Measurements from ENCODE around the gene NEDD9.

NEDD9 gene

DNA sequence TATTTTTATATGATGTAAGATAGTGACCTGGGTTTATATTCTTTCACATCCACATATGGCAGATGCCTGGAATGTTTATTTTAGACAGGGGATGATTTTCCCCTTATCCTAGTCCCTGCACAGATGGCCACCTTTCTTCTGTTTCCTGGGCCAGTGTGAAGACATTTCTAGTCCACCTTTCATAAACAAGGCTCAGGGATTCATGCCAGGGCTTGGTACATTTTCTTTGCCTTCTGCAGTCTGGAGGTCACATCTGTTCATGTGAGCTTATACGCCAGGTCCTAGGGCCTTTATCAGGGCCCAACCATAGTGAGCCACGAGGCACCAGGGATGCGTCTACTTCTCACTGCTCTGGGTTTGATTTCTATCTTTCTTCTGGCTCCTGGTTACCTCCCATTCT is 82.9 kb downstream of the NEDD9 start:
- in situ Hi-C loops (cut with HindIII; ENCODE audit: low sequenced_read_pairs), result loop anchor here (25.0 kb wide), 1 partner anchor 338 kb away; no protein-coding TSS in a partner anchor

DNA sequence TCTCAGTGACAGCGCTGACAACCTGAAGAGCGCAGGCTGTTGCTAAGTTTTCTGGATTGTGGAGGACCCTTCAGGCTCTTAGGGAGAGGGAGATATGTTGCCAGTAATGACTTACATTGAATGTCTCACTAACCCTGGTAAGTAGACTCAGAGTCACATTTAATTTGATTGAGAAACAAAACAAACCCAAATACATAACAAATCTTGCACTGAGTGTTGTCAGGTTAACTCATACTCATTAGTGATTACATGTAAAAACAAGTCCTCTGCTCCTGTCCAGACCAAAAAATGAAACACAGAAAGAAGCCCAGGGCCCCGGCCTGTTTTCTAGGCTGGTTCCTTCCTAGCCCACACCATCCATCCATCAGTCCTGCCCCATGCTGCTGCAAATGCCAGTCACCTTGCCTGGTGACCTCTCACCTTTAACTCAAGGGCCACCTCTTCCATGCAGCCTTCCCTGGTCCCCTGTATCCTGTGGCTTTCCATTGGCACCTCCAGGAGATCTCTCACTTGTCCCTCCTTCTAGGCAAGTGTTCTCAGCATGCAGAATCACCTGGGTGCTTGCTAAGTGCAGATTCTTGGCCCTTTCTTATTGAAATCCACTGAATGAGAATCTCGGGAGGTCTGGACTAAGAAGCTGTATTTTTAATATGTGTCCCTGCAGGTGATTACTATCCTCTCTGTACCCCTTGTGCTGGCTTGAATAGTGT is 86.2 kb downstream of the NEDD9 start:
- in situ Hi-C loops (cut with HindIII; ENCODE audit: low sequenced_read_pairs), result loop anchor here (25.0 kb wide), 1 partner anchor 341 kb away; no protein-coding TSS in a partner anchor

DNA sequence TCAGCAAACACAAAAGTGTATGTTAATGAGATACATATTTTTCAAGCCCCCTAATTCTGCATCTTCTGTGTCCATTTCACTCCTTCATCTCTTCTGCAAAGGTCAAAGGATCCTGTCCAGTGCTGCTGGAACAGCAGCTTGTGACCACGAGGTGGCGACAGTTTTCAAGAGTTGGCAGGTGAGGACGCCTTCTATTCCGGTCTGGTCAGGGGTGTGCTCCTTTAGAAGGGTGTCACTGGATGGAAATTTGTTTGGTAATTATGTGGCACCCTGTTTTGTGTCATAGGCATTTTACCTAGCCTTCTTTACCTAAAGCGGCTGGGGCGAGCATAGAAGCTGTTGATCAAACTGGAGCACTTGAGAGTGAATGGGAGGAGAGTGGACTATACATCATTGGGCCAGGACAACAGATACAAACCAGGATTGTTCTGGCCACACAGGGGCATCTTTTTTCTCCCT is 88.0 kb downstream of the NEDD9 start:
- in situ Hi-C loops (cut with HindIII; ENCODE audit: low sequenced_read_pairs), result loop anchor here (25.0 kb wide), 1 partner anchor 343 kb away; no protein-coding TSS in a partner anchor

DNA sequence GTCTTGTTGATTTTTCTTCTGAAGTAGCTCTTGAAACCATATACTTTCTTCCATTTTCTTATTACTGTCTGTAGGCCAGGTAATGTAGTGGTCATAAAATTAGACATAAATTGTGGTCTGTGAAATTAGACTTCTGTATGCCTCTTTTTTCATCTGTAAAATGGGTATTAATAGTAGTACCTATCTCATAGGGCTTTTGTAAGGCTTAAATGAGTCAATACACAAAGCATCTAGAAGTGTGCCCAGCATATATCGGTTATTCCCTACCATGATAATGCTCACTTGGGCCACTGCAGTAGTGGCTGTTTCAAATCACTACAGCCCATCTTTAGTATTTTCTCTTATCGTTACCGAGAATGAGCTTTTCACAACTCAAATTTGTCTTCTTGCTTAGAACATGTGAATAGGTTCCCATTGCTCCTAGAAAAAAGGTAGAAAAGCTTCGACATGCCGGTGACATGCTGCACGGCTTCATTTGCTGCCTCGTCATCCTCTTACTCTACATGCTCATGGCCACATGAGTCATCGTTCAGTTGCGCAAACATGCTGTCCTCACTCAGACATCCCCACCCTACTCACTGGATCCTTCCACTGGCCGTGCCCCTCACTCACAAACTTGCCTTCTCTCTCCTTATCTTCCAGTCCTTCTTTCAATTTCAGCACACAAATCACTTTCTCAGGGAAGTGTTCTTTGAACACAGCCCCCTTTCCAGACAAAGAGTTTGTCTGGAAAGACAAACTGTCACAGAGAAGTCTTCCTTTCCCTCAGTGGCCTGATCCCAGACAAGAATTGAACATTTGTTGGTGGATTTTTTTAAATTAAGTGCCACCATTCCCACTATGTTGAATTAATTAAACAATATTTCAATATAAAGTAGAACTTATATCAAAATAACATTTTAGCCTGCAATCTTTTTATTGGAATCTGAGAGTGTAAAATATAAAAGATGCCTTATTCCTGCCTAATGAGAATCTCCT is 88.8 kb downstream of the NEDD9 start:
- in situ Hi-C loops (cut with HindIII; ENCODE audit: low sequenced_read_pairs), result loop anchor here (25.0 kb wide), 1 partner anchor 344 kb away; no protein-coding TSS in a partner anchor

DNA sequence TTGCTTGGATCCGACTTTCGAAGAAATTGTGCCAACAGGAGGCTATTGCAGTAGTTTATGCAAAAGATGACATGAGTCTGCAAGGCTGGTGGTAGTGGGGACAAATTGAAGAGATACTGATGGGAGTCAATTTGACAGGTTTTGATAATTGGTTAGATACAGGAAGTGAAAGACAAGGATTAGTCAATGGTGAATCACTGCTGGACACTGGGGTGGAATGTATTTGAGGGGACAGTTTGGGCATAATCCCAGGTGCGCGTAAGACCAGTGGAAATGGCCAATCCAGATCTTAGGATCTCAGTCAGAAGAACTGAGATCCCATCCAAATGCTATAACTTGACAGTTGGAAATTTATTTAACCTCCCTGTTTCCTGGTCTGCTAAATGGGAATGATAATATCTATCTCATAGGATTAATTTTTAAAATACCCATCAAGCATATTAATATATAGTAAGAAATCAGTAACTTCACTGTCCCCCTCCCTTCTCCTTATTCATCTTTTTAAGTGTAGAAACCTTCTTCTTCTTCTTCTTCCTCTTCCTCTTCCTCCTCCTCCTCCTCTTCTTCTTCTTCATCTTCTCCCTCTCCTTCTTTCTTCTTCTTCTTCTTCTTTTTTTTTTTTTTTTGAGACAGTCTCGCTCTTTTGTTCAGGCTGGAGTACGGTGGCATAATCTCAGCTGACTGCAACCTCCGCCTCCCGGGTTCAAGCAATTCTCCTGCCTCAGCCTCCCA is 90.0 kb downstream of the NEDD9 start:
- in situ Hi-C loops (cut with HindIII; ENCODE audit: low sequenced_read_pairs), result loop anchor here (25.0 kb wide), 1 partner anchor 345 kb away; no protein-coding TSS in a partner anchor

DNA sequence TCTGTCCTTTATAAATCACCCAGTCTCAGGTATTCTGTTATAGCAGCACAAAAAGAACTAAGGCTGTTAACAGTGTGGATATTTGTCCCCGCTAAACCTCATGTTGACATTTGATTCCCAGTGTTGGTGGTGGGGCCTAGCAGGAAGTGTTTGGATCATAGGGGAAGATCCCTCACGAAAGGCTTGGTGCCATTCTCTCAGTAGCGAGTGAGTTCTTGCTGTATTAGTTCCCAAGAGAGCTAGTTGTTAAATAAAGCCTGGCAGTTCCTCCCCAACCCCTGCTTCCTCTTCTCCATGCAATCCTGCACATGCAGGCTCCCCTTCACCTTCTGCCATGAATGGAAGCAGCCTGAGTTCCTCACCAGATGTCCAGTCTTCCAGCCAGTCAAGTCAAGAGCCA is 91.2 kb downstream of the NEDD9 start:
- in situ Hi-C loops (cut with HindIII; ENCODE audit: low sequenced_read_pairs), result loop anchor here (25.0 kb wide), 1 partner anchor 346 kb away; no protein-coding TSS in a partner anchor

DNA sequence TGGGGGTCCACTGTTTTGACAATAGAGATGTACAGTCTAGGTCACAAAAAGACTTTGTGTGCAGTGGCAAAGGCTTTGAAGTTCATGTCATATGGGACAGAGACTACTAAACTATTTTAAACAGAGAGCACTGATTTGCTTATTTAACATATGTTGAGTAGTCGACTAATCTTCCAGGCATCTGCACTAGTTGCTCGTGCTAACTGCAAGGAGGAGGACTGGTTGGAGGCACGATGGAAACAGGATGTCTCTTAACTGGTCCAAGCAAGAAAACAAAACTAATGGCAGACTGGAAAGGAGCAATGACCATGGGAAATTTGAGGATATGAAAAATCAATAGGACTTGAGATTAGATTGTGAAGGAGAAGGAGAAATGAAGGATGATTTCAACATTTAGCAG is 92.4 kb downstream of the NEDD9 start:
- in situ Hi-C loops (cut with HindIII; ENCODE audit: low sequenced_read_pairs), result loop anchor here (25.0 kb wide), 1 partner anchor 347 kb away; no protein-coding TSS in a partner anchor

DNA sequence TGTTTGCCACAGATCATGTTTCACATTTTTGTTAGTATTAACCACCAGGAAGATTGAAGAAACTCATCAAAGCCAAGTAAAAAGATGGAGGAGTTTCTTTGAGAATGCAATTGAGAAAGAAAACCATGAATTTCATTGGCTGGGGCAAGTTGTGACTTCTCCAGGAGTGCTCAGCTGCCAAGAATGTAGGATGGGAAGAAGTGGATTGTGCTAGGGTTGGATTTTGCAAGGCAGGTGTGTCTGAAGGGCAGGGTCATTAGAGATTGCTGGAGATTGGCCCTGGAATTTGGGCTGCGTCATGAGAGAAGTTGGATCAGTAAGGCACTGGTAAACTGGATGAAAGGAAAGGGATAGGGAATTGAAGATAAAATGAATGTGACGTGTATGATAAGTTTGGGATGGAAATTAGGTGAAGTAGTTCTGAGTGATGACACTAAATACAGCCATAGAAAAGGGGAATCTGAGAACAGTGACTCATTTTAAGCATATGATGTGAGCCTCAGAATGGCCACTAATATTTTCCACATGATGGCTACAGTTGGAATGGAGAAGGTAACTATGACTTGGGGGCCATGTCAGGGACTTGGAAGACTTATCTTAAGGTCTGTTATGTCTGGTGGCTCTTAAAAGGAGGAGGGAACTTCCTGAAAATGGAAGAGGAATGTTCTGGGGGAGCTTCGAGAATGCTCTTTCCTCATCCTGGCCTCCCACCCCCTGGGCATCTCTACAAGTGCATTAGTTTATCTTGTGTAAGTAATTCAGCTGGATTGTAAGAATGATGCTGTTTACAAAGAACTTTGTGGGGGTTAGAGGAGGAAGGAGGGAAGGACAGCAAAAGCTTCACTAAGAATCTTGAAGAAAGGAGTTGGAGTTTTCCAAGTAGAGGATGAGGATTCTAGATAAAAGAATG is 93.2 kb downstream of the NEDD9 start:
- in situ Hi-C loops (cut with HindIII; ENCODE audit: low sequenced_read_pairs), result loop anchor here (25.0 kb wide), 1 partner anchor 348 kb away; no protein-coding TSS in a partner anchor

DNA sequence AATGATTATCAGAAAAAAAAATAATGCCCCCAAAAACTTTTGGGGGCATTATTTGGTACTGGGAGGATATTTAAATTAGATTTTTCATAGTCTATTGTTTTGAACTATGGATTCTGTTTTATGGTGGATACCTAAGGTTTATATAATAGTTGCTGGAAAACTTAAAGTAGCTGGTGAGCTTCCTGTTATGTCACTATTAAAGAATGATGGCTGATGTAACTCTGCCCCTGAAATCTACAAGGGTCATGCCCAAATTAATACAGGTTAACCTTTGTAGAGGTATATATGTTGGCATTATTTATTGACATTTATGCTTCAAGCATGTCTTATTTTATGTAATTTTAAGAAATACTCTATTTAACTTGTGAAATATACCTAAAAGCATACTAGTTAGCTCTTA is 95.7 kb downstream of the NEDD9 start:
- in situ Hi-C loops (cut with HindIII; ENCODE audit: low sequenced_read_pairs), result loop anchor here (25.0 kb wide), 1 partner anchor 350 kb away; no protein-coding TSS in a partner anchor
